ENCODE results near the gene POU2AF1. TPM values are rescaled to one million over a fixed set of nuclear protein-coding genes. Genes with fewer than 3 reads are reported as not detected.

POU2AF1 gene
- total and polyA plus RNA-seq, 2 of the 13 experiments (the other 11 are each of a cell fraction or from before 2014, with no cell fraction given): 1.9 to 3.6 TPM

DNA sequence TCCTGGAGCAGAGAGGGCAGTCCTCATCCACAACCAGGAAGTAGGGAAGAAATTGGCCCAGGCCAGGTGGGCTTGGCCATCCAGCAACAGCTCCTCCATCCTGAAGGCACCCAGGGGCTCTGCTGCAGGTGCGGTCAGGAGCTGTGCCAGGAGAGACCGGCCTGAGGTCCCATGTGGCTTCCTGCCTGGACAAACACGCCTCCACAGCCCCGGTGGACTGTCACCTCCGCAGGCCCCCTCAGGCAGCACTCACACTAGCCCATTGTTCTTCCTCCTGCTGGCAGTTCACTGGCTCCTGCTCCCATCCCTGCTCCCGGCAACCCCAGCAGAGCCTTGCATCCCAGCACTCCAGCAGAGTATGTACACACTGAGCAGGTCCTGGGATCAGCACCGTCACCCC, 16.0 kb upstream of the POU2AF1 start (continued):
- TF ChIP-seq ZNF354B (CRISPR knock-in tag; IDR thresholded peaks at IDR 0.05): no peak
- no peak for TF ChIP-seq KDM6A (CRISPR knock-in tag; IDR thresholded peaks at IDR 0.05; ENCODE audit: low read depth)
- peak; percentile 87 for TF ChIP-seq ZNF331 (CRISPR knock-in tag; IDR thresholded peaks at IDR 0.05)
- no peak for TF ChIP-seq PLRG1 (conservative IDR thresholded peaks at IDR 0.05)
- TF ChIP-seq ZNF292 (CRISPR knock-in tag; IDR thresholded peaks at IDR 0.05; ENCODE audit: borderline replicate concordance, low read depth): peak; percentile 100
- TF ChIP-seq, protein P1, sequence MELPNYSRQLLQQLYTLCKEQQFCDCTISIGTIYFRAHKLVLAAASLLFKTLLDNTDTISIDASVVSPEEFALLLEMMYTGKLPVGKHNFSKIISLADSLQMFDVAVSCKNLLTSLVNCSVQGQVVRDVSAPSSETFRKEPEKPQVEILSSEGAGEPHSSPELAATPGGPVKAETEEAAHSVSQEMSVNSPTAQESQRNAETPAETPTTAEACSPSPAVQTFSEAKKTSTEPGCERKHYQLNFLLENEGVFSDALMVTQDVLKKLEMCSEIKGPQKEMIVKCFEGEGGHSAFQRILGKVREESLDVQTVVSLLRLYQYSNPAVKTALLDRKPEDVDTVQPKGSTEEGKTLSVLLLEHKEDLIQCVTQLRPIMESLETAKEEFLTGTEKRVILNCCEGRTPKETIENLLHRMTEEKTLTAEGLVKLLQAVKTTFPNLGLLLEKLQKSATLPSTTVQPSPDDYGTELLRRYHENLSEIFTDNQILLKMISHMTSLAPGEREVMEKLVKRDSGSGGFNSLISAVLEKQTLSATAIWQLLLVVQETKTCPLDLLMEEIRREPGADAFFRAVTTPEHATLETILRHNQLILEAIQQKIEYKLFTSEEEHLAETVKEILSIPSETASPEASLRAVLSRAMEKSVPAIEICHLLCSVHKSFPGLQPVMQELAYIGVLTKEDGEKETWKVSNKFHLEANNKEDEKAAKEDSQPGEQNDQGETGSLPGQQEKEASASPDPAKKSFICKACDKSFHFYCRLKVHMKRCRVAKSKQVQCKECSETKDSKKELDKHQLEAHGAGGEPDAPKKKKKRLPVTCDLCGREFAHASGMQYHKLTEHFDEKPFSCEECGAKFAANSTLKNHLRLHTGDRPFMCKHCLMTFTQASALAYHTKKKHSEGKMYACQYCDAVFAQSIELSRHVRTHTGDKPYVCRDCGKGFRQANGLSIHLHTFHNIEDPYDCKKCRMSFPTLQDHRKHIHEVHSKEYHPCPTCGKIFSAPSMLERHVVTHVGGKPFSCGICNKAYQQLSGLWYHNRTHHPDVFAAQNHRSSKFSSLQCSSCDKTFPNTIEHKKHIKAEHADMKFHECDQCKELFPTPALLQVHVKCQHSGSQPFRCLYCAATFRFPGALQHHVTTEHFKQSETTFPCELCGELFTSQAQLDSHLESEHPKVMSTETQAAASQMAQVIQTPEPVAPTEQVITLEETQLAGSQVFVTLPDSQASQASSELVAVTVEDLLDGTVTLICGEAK (IDR thresholded peaks at IDR 0.05): no peak
- TF ChIP-seq, protein P1 (CRISPR knock-in tag; IDR thresholded peaks at IDR 0.05): no peak; the same call in 1 of the 2 replicates
- TF ChIP-seq, protein P2, sequence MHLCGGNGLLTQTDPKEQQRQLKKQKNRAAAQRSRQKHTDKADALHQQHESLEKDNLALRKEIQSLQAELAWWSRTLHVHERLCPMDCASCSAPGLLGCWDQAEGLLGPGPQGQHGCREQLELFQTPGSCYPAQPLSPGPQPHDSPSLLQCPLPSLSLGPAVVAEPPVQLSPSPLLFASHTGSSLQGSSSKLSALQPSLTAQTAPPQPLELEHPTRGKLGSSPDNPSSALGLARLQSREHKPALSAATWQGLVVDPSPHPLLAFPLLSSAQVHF (CRISPR knock-in tag; IDR thresholded peaks at IDR 0.05): no peak
- TF ChIP-seq BRD4 (CRISPR knock-in tag; IDR thresholded peaks at IDR 0.05): peak; percentile 90
- TF ChIP-seq, protein P3, sequence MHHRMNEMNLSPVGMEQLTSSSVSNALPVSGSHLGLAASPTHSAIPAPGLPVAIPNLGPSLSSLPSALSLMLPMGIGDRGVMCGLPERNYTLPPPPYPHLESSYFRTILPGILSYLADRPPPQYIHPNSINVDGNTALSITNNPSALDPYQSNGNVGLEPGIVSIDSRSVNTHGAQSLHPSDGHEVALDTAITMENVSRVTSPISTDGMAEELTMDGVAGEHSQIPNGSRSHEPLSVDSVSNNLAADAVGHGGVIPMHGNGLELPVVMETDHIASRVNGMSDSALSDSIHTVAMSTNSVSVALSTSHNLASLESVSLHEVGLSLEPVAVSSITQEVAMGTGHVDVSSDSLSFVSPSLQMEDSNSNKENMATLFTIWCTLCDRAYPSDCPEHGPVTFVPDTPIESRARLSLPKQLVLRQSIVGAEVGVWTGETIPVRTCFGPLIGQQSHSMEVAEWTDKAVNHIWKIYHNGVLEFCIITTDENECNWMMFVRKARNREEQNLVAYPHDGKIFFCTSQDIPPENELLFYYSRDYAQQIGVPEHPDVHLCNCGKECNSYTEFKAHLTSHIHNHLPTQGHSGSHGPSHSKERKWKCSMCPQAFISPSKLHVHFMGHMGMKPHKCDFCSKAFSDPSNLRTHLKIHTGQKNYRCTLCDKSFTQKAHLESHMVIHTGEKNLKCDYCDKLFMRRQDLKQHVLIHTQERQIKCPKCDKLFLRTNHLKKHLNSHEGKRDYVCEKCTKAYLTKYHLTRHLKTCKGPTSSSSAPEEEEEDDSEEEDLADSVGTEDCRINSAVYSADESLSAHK (CRISPR knock-in tag; IDR thresholded peaks at IDR 0.05; ENCODE audit: borderline replicate concordance): no peak
- no peak for TF ChIP-seq ISX (CRISPR knock-in tag; conservative IDR thresholded peaks at IDR 0.05)
- TF ChIP-seq ZFAT (CRISPR knock-in tag; conservative IDR thresholded peaks at IDR 0.05): no peak
- TF ChIP-seq, protein P4, sequence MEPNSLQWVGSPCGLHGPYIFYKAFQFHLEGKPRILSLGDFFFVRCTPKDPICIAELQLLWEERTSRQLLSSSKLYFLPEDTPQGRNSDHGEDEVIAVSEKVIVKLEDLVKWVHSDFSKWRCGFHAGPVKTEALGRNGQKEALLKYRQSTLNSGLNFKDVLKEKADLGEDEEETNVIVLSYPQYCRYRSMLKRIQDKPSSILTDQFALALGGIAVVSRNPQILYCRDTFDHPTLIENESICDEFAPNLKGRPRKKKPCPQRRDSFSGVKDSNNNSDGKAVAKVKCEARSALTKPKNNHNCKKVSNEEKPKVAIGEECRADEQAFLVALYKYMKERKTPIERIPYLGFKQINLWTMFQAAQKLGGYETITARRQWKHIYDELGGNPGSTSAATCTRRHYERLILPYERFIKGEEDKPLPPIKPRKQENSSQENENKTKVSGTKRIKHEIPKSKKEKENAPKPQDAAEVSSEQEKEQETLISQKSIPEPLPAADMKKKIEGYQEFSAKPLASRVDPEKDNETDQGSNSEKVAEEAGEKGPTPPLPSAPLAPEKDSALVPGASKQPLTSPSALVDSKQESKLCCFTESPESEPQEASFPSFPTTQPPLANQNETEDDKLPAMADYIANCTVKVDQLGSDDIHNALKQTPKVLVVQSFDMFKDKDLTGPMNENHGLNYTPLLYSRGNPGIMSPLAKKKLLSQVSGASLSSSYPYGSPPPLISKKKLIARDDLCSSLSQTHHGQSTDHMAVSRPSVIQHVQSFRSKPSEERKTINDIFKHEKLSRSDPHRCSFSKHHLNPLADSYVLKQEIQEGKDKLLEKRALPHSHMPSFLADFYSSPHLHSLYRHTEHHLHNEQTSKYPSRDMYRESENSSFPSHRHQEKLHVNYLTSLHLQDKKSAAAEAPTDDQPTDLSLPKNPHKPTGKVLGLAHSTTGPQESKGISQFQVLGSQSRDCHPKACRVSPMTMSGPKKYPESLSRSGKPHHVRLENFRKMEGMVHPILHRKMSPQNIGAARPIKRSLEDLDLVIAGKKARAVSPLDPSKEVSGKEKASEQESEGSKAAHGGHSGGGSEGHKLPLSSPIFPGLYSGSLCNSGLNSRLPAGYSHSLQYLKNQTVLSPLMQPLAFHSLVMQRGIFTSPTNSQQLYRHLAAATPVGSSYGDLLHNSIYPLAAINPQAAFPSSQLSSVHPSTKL (CRISPR knock-in tag; IDR thresholded peaks at IDR 0.05): peak; percentile 79
